Endothelial cell of umbilical vein (primary cell): Measurements from ENCODE around the gene FAM168A. TPM values are rescaled to one million over a fixed set of nuclear protein-coding genes. Genes with fewer than 3 reads are reported as not detected.

Source experiments
- Bru-seq: library from RNA; stranded (reverse); fragments of 400-500 nt; gene quantifications from one replicate; lab custom pipeline; 2021; lab: Mats Ljungman, UMichigan
- BruChase-seq, 2 experiments: library from RNA; stranded (reverse); fragments of 400-500 nt; gene quantifications; one replicate each; lab custom pipeline; 2021; lab: Mats Ljungman, UMichigan
- BruUV-seq: library from RNA; stranded (reverse); fragments of 400-500 nt; replicated peaks from 2 replicates; lab custom pipeline; 2021; lab: Mats Ljungman, UMichigan
- CTCF ChIA-PET: fragments of 300-600, 350-600 bp; sonication (Branson Sonifier 250); formaldehyde crosslinking; loops from one replicate; lab custom pipeline; 2021; ENCODE audit warnings: antibody characterized with exemption, inconsistent platforms; lab: Charles Lee
- POLR2A ChIA-PET: fragments of 300-600, 350-600 bp; sonication (Branson Sonifier 250); formaldehyde crosslinking; loops from one replicate; lab custom pipeline; 2021; ENCODE audit warnings: antibody characterized with exemption, inconsistent platforms; lab: Charles Lee
- DNase-seq: peaks from one replicate; pipeline ENCODE4 v3.0.0-alpha.2; 2011; ENCODE audit warnings: low read depth, low spot score
- FAIRE-seq: peaks from 2 replicates; lab custom pipeline; 2011; peaks lifted over from hg19 to GRCh38; lab: Jason Lieb, UNC
- H2AFZ ChIP-seq: 2 replicates; pipeline ENCODE4 v1.6.0; 2012; ENCODE audit warnings: low read depth, low read length, control low read depth, inconsistent platforms
- H3K27ac ChIP-seq: 2 replicates; pipeline ENCODE4 v1.5.1; 2011; ENCODE audit warnings: low read depth, mild to moderate bottlenecking, control low read depth, low read length, moderate library complexity; ENCODE audit not compliant: insufficient read depth
- H3K27me3 ChIP-seq, 2 experiments: 2 replicates each; pipeline versions ENCODE4 v1.6.0 to v1.6.1; 2011; ENCODE audit warnings: low read length in 2 of 2, mixed read lengths in 1 of 2; ENCODE audit not compliant: control insufficient read depth in 2 of 2, insufficient read depth in 2 of 2
- H3K36me3 ChIP-seq, 2 experiments: 2 replicates in 1 of 2; 3 replicates in 1 of 2; pipeline ENCODE4 v1.5.1; 2011; ENCODE audit warnings: low read length in 2 of 2, mild to moderate bottlenecking in 1 of 2, moderate library complexity in 1 of 2; ENCODE audit not compliant: control insufficient read depth in 2 of 2, insufficient read depth in 2 of 2; ENCODE audit errors: extremely low read depth in 1 of 2
- H3K4me1 ChIP-seq: 3 replicates; pipeline ENCODE4 v1.5.1; 2011; ENCODE audit warnings: mild to moderate bottlenecking, low read length; ENCODE audit not compliant: control insufficient read depth, insufficient read depth; ENCODE audit errors: extremely low read depth
- H3K4me2 ChIP-seq: 2 replicates; pipeline ENCODE4 v1.6.1; 2011; ENCODE audit warnings: low read length, control low read depth, mixed read lengths; ENCODE audit not compliant: insufficient read depth
- H3K4me3 ChIP-seq, 3 experiments: fragments of 200-600 bp in 1 of 3; sonication (generic), shearing (Covaris generic) in 1 of 3; replicated peaks in 1 of 3; 2 replicates each; pipeline ENCODE4 v1.5.1; 2011 to 2016; ENCODE audit warnings: control low read depth in 3 of 3, low read length in 3 of 3, mild to moderate bottlenecking in 2 of 3, inconsistent platforms in 1 of 3, low read depth in 1 of 3, moderate library complexity in 1 of 3; ENCODE audit not compliant: insufficient read depth in 1 of 3
- H3K79me2 ChIP-seq: 2 replicates; pipeline ENCODE4 v1.6.0; 2012; ENCODE audit warnings: low read length, inconsistent platforms; ENCODE audit not compliant: control insufficient read depth, insufficient read depth
- H3K9ac ChIP-seq: replicated peaks from 2 replicates; pipeline ENCODE3; 2011; ENCODE audit warnings: low read length, control low read depth; ENCODE audit not compliant: insufficient read depth; ENCODE audit errors: extremely low read depth
- H3K9me1 ChIP-seq: replicated peaks from 3 replicates; pipeline ENCODE4 v1.6.0; 2011; ENCODE audit warnings: mild to moderate bottlenecking, low read length; ENCODE audit not compliant: control insufficient read depth, insufficient read depth; ENCODE audit errors: extremely low read depth
- H3K9me3 ChIP-seq: replicated peaks from 2 replicates; pipeline ENCODE4 v1.5.1; 2012; ENCODE audit warnings: low read length, inconsistent platforms; ENCODE audit not compliant: control insufficient read depth, insufficient read depth
- H4K20me1 ChIP-seq: replicated peaks from 2 replicates; pipeline ENCODE3; 2011; ENCODE audit warnings: mild to moderate bottlenecking, low read length; ENCODE audit not compliant: control insufficient read depth, insufficient read depth; ENCODE audit errors: extremely low read depth
- POLR2A ChIP-seq: IDR thresholded peaks from 2 replicates; pipeline ENCODE4 v1.6.1; 2012; ENCODE audit warnings: low read depth, mild to moderate bottlenecking, control low read depth, low read length
- POLR2AphosphoS5 ChIP-seq: IDR thresholded peaks from 2 replicates; pipeline ENCODE4 v1.6.1; 2012; ENCODE audit warnings: low read depth, mild to moderate bottlenecking, control low read depth, low read length, moderate library complexity; ENCODE audit not compliant: insufficient read depth
- dilution Hi-C: fragments of 300-500 bp; cut with MboI; formaldehyde crosslinking; loops from one replicate; pipeline ENCODE4 v1.15.0; 2019; ENCODE audit warnings: low sequenced_read_pairs; ENCODE audit not compliant: extremely low pct_ligation_motif_present
- intact Hi-C: fragments of 100-400 bp; cut with micrococcal nuclease; formaldehyde crosslinking; loops from one replicate; pipeline ENCODE4 v1.10.0; 2022
- long read RNA-seq: library from polyadenylated mRNA; stranded (forward); transcript quantifications from one replicate; pipeline ENCODE4 v2.0.0, GENCODE V29; 2021
- polyA minus RNA-seq, 3 experiments: library from RNA; depleted of rRNA, polyadenylated mRNA; stranded (reverse); fragments of >200 nt; gene quantifications; 1 replicate in 1 of 3; 2 replicates in 2 of 3; pipeline ENCODE4 v1.2.3, GENCODE V29; 2011
- polyA plus RNA-seq, 4 experiments: library from polyadenylated mRNA; depleted of rRNA in 3 of 4; stranded (reverse) in 3 of 4; unstranded in 1 of 4; fragments of >200 nt; gene quantifications; 2 replicates each; pipeline versions ENCODE4 v1.2.1 to v1.2.3, GENCODE V29; 2011 to 2012; ENCODE audit warnings: missing spikeins in 1 of 4
- total RNA-seq: library from RNA; stranded (reverse); gene quantifications from 2 replicates; pipeline ENCODE4 v1.2.3, GENCODE V29; 2021
- TF ChIP-seq, protein P1 (sequence below): IDR thresholded peaks from 2 replicates; pipeline ENCODE4 v1.6.1; 2011; ENCODE audit not compliant: insufficient read depth, insufficient read length
- TF ChIP-seq, protein P2 (sequence below), 2 donors: IDR thresholded peaks; 1 replicate in 1 of 2; 2 replicates in 1 of 2; pipeline ENCODE4 v1.5.1; 2011; ENCODE audit warnings: low read length in 2 of 2, mild to moderate bottlenecking in 2 of 2, moderate library complexity in 2 of 2, control low read depth in 1 of 2, inconsistent platforms in 1 of 2, low read depth in 1 of 2; ENCODE audit not compliant: insufficient read depth in 1 of 2; ENCODE audit errors: extremely low read depth in 1 of 2

The FAM168A gene, protein sequence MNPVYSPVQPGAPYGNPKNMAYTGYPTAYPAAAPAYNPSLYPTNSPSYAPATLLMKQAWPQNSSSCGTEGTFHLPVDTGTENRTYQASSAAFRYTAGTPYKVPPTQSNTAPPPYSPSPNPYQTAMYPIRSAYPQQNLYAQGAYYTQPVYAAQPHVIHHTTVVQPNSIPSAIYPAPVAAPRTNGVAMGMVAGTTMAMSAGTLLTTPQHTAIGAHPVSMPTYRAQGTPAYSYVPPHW
- total RNA-seq (20.5 and 22.5 TPM in 2 replicates), polyA plus RNA-seq (17.0 and 18.9 TPM in 2 replicates), polyA minus RNA-seq (29.5 and 30.7 TPM in 2 replicates), Bru-seq, nascent RNA (percentile 70 among the genes with signal in this experiment), BruChase-seq, experiment 1, labeled RNA remaining after a 6-hour chase (percentile 73 among the genes with signal in this experiment), BruChase-seq, experiment 2, labeled RNA remaining after a 2-hour chase (percentile 71 among the genes with signal in this experiment)
- polyA plus RNA-seq (2011; cell fraction: cytosol; rRNA removed) = 8.8 and 9.8 TPM in 2 replicates
- polyA plus RNA-seq (2011; cell fraction: nucleus; rRNA removed) = 27.8 and 33.8 TPM in 2 replicates
- polyA plus RNA-seq (2012) = 14.9 and 15.4 TPM in 2 replicates
- polyA minus RNA-seq (2011; cell fraction: cytosol; rRNA and poly(A)+ RNA removed) = 9.7 TPM
- polyA minus RNA-seq (2011; cell fraction: nucleus; rRNA and poly(A)+ RNA removed) = 21.9 and 23.4 TPM in 2 replicates
- long read RNA-seq, partial matches to known transcripts = 1 of 19 reads
- long read RNA-seq, other reads (novel, unspliced or antisense) = 18 of 19 reads

DNA sequence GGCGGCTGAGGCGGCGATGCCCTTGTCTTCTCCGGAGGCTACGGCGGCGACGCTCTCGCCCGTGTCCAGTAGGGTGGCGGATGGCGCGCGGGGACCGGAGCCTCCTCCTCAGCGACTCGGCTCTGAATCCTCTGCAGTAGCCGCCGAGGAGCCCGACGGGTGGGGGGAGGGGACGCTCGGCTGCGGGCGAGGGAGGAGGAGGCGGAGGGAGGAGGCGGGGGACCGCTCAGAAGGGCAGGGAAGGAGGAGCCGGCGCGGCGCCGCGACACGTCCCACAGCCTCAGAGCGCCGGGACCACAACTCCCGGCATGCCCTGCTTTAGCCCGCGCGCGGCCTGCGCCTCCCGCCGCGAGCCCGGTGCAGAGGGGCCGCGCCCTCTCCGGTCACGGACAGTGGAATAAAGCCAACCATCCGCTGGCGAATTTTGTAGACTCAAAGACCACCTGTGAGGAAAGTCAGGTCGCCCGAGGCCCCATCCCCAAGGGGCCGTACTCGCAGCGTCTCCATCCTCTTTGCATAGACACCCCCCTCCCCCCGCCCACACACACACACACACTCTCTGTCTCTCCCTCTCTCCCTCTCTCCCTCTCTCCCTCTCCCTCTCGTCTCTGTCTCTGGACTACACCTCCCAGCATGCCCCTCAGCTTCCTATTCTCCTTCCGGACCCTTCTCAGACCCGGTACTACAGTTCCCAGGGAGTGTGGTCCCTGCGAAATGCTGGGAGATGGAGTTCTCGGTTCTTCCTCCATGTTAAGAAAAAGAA is at the start of gene FAM168A:
TSS of gene FAM168A (minus strand) at position 157 of the 763 bp plus-strand sequence. CDS start 129,638 bp downstream, outside the sequence.
- Histone ChIP-seq H3K79me2 (peaks cover 6% of the 10 kb centered on the region), H3K4me2 (peak within 1 kb of the TSS; percentile 73), H2AFZ (peak within 1 kb of the TSS; percentile 85), H3K27me3 (no peaks in the 10 kb centered on the region), H3K4me1 (peaks cover 9% of the 10 kb centered on the region), H3K4me3 (peak within 1 kb of the TSS; percentile 70 to 97 (median 74)), H4K20me1 (no peaks in the 10 kb centered on the region), H3K36me3 (no peaks in the 10 kb centered on the region), H3K9me1 (no peaks in the 10 kb centered on the region), H3K27ac (no peak within 1 kb of the TSS), H3K9ac (peak within 1 kb of the TSS; percentile 35), H3K9me3 (no peaks in the 10 kb centered on the region)
- BruUV-seq = no TSS peak
- POLR2A ChIA-PET = interaction anchor here (0.5 to 0.6 kb wide), 2 partner anchors 94 to 205 kb away, joined by 3 to 4 read pairs; no protein-coding TSS in a partner anchor
- intact Hi-C loops = loop anchor here (1.0 to 2.0 kb wide), 2 partner anchors 119 to 333 kb away; no protein-coding TSS in a partner anchor
- FAIRE-seq (peak; percentile 98), DNase-seq (peak; percentile 95)
- TF ChIP-seq POLR2AphosphoS5 (peak; percentile 44), POLR2A (peak; percentile 83)
- TF ChIP-seq, protein P1, sequence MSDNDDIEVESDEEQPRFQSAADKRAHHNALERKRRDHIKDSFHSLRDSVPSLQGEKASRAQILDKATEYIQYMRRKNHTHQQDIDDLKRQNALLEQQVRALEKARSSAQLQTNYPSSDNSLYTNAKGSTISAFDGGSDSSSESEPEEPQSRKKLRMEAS = no peak
- TF ChIP-seq, protein P2, sequence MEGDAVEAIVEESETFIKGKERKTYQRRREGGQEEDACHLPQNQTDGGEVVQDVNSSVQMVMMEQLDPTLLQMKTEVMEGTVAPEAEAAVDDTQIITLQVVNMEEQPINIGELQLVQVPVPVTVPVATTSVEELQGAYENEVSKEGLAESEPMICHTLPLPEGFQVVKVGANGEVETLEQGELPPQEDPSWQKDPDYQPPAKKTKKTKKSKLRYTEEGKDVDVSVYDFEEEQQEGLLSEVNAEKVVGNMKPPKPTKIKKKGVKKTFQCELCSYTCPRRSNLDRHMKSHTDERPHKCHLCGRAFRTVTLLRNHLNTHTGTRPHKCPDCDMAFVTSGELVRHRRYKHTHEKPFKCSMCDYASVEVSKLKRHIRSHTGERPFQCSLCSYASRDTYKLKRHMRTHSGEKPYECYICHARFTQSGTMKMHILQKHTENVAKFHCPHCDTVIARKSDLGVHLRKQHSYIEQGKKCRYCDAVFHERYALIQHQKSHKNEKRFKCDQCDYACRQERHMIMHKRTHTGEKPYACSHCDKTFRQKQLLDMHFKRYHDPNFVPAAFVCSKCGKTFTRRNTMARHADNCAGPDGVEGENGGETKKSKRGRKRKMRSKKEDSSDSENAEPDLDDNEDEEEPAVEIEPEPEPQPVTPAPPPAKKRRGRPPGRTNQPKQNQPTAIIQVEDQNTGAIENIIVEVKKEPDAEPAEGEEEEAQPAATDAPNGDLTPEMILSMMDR (IDR thresholded peaks at IDR 0.05; ENCODE audit: extremely low read depth in 1 of 2, insufficient read depth in 1 of 2, low read depth in 1 of 2, low read length in 2 of 2) = peak; percentile 3 to 10
- dilution Hi-C loops = no loop called here
- CTCF ChIA-PET = interaction anchor here (0.6 to 1.5 kb wide), 10 partner anchors 28 to 333 kb away, joined by 3 to 11 read pairs (median 3); no protein-coding TSS in a partner anchor
